Measurements from ENCODE around the gene CRISPLD2.
A peak's percentile ranks its signal among the peaks of the same experiment; 100 is the strongest.
"Not testable (repeated sequence)": the region's sequence is repeated elsewhere in the genome, so short reads cannot be mapped to it uniquely, and the experiment has no call there.

Gene CRISPLD2

GRCh38 chr16:84828322-84828721 lies 8.5 kb downstream of the CRISPLD2 start:
- Histone ChIP-seq H3K4me3 (ENCODE audit: low read length) (no peak overlapping the region), H3K36me3 (ENCODE audit: control insufficient read depth, insufficient read depth, low read length) (no peaks in the 10 kb centered on the region), H3K9ac (ENCODE audit: low read length) (no peak overlapping the region), H3K27me3 (ENCODE audit: control insufficient read depth, insufficient read depth, low read length) (no peaks in the 10 kb centered on the region), H3K4me1 (ENCODE audit: control insufficient read depth, insufficient read depth, low read length) (peaks cover 56% of the 10 kb centered on the region), H3K27ac (ENCODE audit: low read depth, low read length) (peak overlapping the region; percentile 98)

DNA sequence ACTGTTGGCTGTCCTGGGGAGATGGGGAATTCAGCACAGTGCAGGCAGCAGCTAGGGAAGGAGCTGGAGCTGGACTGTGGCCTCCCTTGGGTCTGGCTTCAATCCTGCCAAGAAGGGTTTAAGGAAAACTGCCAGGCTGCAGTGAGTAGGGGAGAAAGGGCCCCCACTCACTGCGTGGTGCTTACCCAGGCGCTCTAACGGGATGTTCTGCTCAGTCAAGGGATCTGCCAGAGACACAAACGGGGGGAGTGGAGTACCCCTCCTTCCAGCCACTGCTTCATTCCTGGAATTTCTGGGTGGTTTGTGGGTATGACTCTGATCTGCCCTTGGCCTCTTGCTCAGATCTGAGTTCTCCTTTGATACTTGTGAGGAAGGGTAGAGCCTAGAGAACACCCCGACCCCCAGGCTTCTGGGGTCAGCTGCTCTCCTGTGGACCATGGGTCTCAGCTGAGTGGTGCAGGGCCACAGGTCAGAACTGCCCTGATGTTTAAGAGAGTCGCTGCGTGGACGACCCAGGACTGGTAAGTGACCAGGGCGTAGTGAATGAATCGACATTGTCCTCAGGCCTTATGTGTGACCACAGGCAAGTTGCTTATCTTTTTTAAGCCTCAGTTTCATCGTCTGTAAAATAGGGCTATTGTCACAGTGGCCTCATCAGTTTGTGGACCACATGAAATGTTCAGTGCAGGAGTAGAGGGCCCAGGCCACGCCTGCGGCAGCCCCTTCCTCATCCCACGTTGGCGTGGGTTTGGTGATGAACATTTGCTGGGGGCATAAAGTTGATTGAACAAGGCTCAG lies 9.6 kb downstream of the CRISPLD2 start:
- Histone ChIP-seq H3K4me1 (ENCODE audit: control insufficient read depth, insufficient read depth, low read length) (peaks cover 65% of the 10 kb centered on the region), H3K9ac (ENCODE audit: low read length) (peak overlapping the region; percentile 16), H3K27ac (ENCODE audit: low read depth, low read length) (peak overlapping the region; percentile 98), H3K36me3 (ENCODE audit: control insufficient read depth, insufficient read depth, low read length) (no peaks in the 10 kb centered on the region), H3K4me3 (ENCODE audit: low read length) (peak overlapping the region; percentile 25), H3K27me3 (ENCODE audit: control insufficient read depth, insufficient read depth, low read length) (no peaks in the 10 kb centered on the region)

- H3K36me3 ChIP-seq (ENCODE audit: control insufficient read depth, insufficient read depth, low read length) = no peaks in the 10 kb centered on the region
- peaks cover 79% of the 10 kb centered on the region for H3K4me1 ChIP-seq (ENCODE audit: control insufficient read depth, insufficient read depth, low read length)
- H3K4me3 ChIP-seq (ENCODE audit: low read length) = no peak overlapping the region
- H3K9ac ChIP-seq (ENCODE audit: low read length) = no peak overlapping the region
- peak overlapping the region; percentile 98 for H3K27ac ChIP-seq (ENCODE audit: low read depth, low read length)
- no peaks in the 10 kb centered on the region for H3K27me3 ChIP-seq (ENCODE audit: control insufficient read depth, insufficient read depth, low read length)
These were observed 11.1 kb downstream of the CRISPLD2 start for GRCh38 chr16:84830765-84831384.

- not testable (repeated sequence) for H3K36me3 ChIP-seq (ENCODE audit: control insufficient read depth, insufficient read depth, low read length); H3K4me3 ChIP-seq (ENCODE audit: low read length); H3K27me3 ChIP-seq (ENCODE audit: control insufficient read depth, insufficient read depth, low read length)
- Histone ChIP-seq H3K27ac (ENCODE audit: low read depth, low read length) (peak overlapping the region; percentile 98), H3K9ac (ENCODE audit: low read length) (peak overlapping the region; percentile 3), H3K4me1 (ENCODE audit: control insufficient read depth, insufficient read depth, low read length) (peaks cover 75% of the 10 kb centered on the region)
These were observed 11.9 kb downstream of the CRISPLD2 start for GRCh38 chr16:84831728-84832127.

DNA sequence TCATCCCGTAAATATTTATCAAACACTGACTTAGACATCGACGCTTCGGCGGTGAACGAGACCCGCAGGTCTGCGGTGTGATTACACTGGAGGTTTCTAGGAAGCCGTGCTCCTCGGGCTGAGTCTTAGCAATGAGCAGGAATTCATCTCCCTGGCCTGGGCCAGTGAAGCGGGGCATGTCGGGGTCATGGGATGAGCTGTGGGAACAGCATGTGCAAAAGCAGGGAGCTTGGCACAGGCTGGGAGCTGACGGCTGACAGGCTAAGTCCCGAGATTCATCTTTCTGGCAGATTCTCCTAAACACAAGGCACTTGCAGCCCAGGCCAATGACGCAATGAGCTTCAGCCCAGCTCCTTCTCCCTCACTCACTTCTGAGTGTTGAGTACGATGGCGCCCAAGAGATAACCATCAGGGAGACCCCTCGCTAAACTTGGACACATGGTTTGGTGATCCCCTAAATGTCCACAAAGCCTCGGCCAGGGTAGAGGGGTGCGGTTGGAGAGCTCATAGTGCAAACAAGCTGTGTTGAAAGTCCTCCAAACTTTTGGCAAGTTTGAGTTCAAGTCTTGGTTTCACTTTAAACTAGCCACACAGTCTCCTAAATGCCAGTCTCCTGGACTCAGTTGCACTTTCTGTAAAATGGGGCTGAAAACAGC lies 12.8 kb downstream of the CRISPLD2 start:
- Histone ChIP-seq H3K9ac (ENCODE audit: low read length) (peak overlapping the region; percentile 3), H3K4me1 (ENCODE audit: control insufficient read depth, insufficient read depth, low read length) (peaks cover 73% of the 10 kb centered on the region), H3K4me3 (ENCODE audit: low read length) (peak overlapping the region; percentile 17), H3K27me3 (ENCODE audit: control insufficient read depth, insufficient read depth, low read length) (no peaks in the 10 kb centered on the region), H3K27ac (ENCODE audit: low read depth, low read length) (peak overlapping the region; percentile 98), H3K36me3 (ENCODE audit: control insufficient read depth, insufficient read depth, low read length) (no peaks in the 10 kb centered on the region)

DNA sequence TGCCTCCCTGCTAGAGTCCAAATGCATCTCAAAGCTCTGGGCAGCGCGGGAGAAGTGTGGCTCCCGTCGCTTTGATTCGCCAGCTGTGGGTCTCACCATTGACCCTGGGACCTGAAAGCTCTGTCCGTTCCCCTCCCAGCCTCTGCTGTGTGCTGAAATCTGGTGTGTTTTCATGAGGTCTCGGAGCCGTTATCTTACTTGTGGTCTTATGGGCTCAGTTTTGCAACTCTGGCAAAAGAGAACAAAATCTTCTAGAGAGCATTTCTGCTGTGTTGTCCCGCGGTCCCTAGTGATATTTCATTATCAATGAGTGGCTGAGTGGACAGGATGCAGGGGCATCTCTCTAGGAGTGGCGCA lies 13.3 kb downstream of the CRISPLD2 start:
- no peaks in the 10 kb centered on the region for H3K27me3 ChIP-seq (ENCODE audit: control insufficient read depth, insufficient read depth, low read length)
- H3K36me3 ChIP-seq (ENCODE audit: control insufficient read depth, insufficient read depth, low read length) = no peaks in the 10 kb centered on the region
- peak overlapping the region; percentile 98 for H3K27ac ChIP-seq (ENCODE audit: low read depth, low read length)
- peaks cover 68% of the 10 kb centered on the region for H3K4me1 ChIP-seq (ENCODE audit: control insufficient read depth, insufficient read depth, low read length)
- H3K4me3 ChIP-seq (ENCODE audit: low read length) = peak overlapping the region; percentile 17
- no peak overlapping the region for H3K9ac ChIP-seq (ENCODE audit: low read length)

DNA sequence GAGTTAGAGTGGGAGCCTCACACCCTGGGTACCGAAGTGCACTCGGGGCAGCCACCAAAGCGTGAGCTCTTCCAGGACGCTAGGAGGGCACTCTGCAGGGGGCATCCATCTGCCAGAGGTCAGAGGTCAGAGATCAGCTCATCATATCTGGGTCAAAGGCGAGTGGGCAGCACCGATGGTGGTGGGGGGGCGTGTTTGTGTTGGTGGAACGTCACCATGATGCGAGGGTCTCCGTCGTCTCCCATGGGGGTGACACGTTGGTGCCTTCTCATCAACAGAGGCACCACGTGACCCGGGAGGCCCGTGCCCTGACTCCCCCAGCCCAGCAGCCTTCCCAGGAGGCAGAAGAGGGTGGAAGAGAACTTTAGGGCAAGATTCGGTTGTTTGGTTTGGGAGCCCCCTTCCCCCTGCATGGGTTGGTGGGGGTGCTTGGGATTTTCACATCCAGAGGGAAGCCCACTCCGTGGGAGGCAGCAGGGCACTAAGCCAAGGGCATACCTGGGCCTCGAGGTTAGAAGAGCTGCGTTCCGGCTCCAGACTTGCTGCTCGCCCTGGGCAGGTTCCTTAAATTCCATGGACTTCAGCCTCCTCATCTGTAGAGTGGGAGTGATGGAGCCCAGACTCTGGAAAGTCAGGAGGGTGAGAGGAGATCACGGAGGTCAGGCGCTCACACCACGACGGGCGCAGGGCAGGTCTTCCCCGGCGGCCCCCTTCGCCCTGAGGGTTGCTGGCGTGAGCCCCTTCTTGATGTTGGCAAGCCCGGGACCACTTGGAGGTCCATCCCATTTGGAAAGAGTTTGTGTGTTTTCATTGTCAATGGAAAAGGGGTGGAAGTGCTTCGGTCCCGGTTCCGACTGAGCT lies 14.0 kb downstream of the CRISPLD2 start:
- H3K4me1 ChIP-seq (ENCODE audit: control insufficient read depth, insufficient read depth, low read length) = peaks cover 64% of the 10 kb centered on the region
- no peak overlapping the region for H3K9ac ChIP-seq (ENCODE audit: low read length)
- H3K4me3 ChIP-seq (ENCODE audit: low read length) = no peak overlapping the region
- H3K27ac ChIP-seq (ENCODE audit: low read depth, low read length) = peak overlapping the region; percentile 98
- no peaks in the 10 kb centered on the region for H3K27me3 ChIP-seq (ENCODE audit: control insufficient read depth, insufficient read depth, low read length)
- H3K36me3 ChIP-seq (ENCODE audit: control insufficient read depth, insufficient read depth, low read length) = no peaks in the 10 kb centered on the region

GRCh38 chr16:84834403-84834772 lies 14.6 kb downstream of the CRISPLD2 start:
- H3K27me3 ChIP-seq (ENCODE audit: control insufficient read depth, insufficient read depth, low read length) = no peaks in the 10 kb centered on the region
- H3K4me3 ChIP-seq (ENCODE audit: low read length) = no peak overlapping the region
- H3K4me1 ChIP-seq (ENCODE audit: control insufficient read depth, insufficient read depth, low read length) = peaks cover 60% of the 10 kb centered on the region
- no peak overlapping the region for H3K9ac ChIP-seq (ENCODE audit: low read length)
- peak overlapping the region; percentile 98 for H3K27ac ChIP-seq (ENCODE audit: low read depth, low read length)
- peaks cover 4% of the 10 kb centered on the region for H3K36me3 ChIP-seq (ENCODE audit: control insufficient read depth, insufficient read depth, low read length)

DNA sequence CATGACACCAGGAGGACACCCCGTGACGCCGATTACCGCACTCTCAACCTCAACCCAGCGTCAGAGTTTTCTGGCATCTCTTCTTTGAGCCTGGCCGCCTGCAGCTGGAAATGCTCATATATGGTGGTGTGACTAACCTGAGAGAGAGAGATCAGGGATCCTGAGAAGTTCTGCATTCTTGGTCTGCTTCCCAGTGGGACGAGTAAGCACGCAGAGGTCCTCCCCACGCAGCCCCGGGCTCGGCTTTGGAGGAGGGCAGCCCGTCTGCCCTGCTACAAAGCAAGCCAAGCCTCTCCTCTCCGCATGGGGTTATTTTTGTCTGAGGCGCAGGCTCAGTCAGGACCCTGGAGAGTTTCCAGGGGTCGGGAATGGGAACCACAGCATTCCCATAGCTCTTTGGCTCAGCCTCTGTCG lies 16.5 kb downstream of the CRISPLD2 start:
- no peaks in the 10 kb centered on the region for H3K27me3 ChIP-seq (ENCODE audit: control insufficient read depth, insufficient read depth, low read length)
- peaks cover 52% of the 10 kb centered on the region for H3K4me1 ChIP-seq (ENCODE audit: control insufficient read depth, insufficient read depth, low read length)
- no peak overlapping the region for H3K4me3 ChIP-seq (ENCODE audit: low read length)
- H3K9ac ChIP-seq (ENCODE audit: low read length) = no peak overlapping the region
- peaks cover 4% of the 10 kb centered on the region for H3K36me3 ChIP-seq (ENCODE audit: control insufficient read depth, insufficient read depth, low read length)
- H3K27ac ChIP-seq (ENCODE audit: low read depth, low read length) = peak overlapping the region; percentile 98

- H3K4me1 ChIP-seq (ENCODE audit: control insufficient read depth, insufficient read depth, low read length) = peaks cover 48% of the 10 kb centered on the region
- no peak overlapping the region for H3K4me3 ChIP-seq (ENCODE audit: low read length)
- H3K27me3 ChIP-seq (ENCODE audit: control insufficient read depth, insufficient read depth, low read length) = no peaks in the 10 kb centered on the region
- H3K27ac ChIP-seq (ENCODE audit: low read depth, low read length) = peak overlapping the region; percentile 98
- peaks cover 4% of the 10 kb centered on the region for H3K36me3 ChIP-seq (ENCODE audit: control insufficient read depth, insufficient read depth, low read length)
- no peak overlapping the region for H3K9ac ChIP-seq (ENCODE audit: low read length)
These were observed 17.2 kb downstream of the CRISPLD2 start for GRCh38 chr16:84836967-84837366.

DNA sequence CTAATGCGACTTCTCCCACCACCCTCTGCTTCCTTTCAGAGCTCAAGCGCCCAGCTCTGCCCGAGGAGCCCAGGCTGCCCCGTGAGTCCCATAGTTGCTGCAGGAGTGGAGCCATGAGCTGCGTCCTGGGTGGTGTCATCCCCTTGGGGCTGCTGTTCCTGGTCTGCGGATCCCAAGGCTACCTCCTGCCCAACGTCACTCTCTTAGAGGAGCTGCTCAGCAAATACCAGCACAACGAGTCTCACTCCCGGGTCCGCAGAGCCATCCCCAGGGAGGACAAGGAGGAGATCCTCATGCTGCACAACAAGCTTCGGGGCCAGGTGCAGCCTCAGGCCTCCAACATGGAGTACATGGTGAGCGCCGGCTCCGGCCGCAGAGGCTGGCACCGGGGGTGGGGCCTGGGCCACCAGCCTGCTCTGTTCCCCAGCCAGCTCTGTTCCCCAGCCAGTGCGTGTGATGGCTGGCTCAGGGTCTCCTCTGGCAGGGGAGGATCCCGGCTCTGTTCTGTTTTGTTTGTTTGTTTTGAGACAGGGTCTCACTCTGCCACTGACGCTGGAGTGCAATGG lies 18.7 kb downstream of the CRISPLD2 start:
- H3K4me1 ChIP-seq (ENCODE audit: control insufficient read depth, insufficient read depth, low read length) = peaks cover 41% of the 10 kb centered on the region
- H3K27me3 ChIP-seq (ENCODE audit: control insufficient read depth, insufficient read depth, low read length) = no peaks in the 10 kb centered on the region
- no peak overlapping the region for H3K27ac ChIP-seq (ENCODE audit: low read depth, low read length)
- peaks cover 4% of the 10 kb centered on the region for H3K36me3 ChIP-seq (ENCODE audit: control insufficient read depth, insufficient read depth, low read length)
- no peak overlapping the region for H3K9ac ChIP-seq (ENCODE audit: low read length)
- no peak overlapping the region for H3K4me3 ChIP-seq (ENCODE audit: low read length)

DNA sequence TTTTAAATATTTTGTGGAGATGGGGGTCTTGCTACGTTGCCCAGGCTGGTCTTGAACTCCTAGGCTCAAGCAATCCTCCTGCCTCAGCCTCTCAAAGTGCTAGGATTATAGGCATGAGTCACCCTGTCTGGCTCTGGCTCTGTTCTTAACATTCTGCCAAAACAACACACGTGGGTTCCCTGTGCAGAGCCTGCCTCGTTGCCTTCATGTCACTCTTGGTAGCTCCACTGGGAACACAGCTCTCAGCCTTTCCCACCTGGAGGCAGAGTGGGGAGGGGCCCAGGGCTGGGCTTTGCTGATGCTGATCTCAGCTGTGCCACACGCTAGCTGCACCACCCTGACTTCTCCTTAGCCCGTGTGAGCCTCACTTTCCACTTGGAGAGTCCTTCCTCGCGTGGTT lies 19.3 kb downstream of the CRISPLD2 start:
- Histone ChIP-seq H3K27ac (ENCODE audit: low read depth, low read length) (no peak overlapping the region), H3K9ac (ENCODE audit: low read length) (no peak overlapping the region), H3K4me3 (ENCODE audit: low read length) (no peak overlapping the region), H3K27me3 (ENCODE audit: control insufficient read depth, insufficient read depth, low read length) (no peaks in the 10 kb centered on the region), H3K36me3 (ENCODE audit: control insufficient read depth, insufficient read depth, low read length) (peaks cover 4% of the 10 kb centered on the region), H3K4me1 (ENCODE audit: control insufficient read depth, insufficient read depth, low read length) (peaks cover 39% of the 10 kb centered on the region)
